HG02840 (cell line): ENCODE measurements around the gene DNAJC7.
"Not testable (repeated sequence)": the region's sequence is repeated elsewhere in the genome, so short reads cannot be mapped to it uniquely, and the experiment has no call there.

Experiments used
- ATAC-seq: cut with Tn5 transposase; IDR thresholded peaks from one replicate; pipeline ENCODE4 v1.9.1; 2021; ENCODE audit warnings: mild to moderate bottlenecking, moderate library complexity, moderate number of reproducible peaks; ENCODE audit not compliant: unreplicated experiment, low FRiP score

DNAJC7 gene

GRCh38 chr17:42017866-42018200, 594 bp upstream of the DNAJC7 start:
- no peak for ATAC-seq

GRCh38 chr17:42016411-42016831, 818 bp downstream of the DNAJC7 start:
- ATAC-seq = no peak

GRCh38 chr17:42013740-42014139, 3.5 kb downstream of the DNAJC7 start:
- not testable (repeated sequence) for ATAC-seq

- ATAC-seq = not testable (repeated sequence)
These were observed 4.9 kb downstream of the DNAJC7 start for GRCh38 chr17:42012363-42012762.

- ATAC-seq = no peak
These were observed 6.2 kb downstream of the DNAJC7 start for GRCh38 chr17:42010898-42011516.

GRCh38 chr17:42010266-42010680, 7.0 kb downstream of the DNAJC7 start:
- ATAC-seq = not testable (repeated sequence)

GRCh38 chr17:42009170-42009569, 8.1 kb downstream of the DNAJC7 start:
- no peak for ATAC-seq

- ATAC-seq = no peak
These were observed 12.1 kb downstream of the DNAJC7 start for GRCh38 chr17:42005166-42005565.

GRCh38 chr17:42002792-42003301, 14.4 kb downstream of the DNAJC7 start:
- no peak for ATAC-seq

- ATAC-seq = no peak
These were observed 15.0 kb downstream of the DNAJC7 start for GRCh38 chr17:42002175-42002791.

GRCh38 chr17:42001729-42002128, 15.5 kb downstream of the DNAJC7 start:
- ATAC-seq = no peak

GRCh38 chr17:42000413-42001133, 16.7 kb downstream of the DNAJC7 start:
- no peak for ATAC-seq

GRCh38 chr17:41998497-41998896, 18.7 kb downstream of the DNAJC7 start:
- ATAC-seq = no peak

- ATAC-seq = no peak
These were observed 20.4 kb downstream of the DNAJC7 start for GRCh38 chr17:41996855-41997164.

GRCh38 chr17:41992576-41992975, 24.7 kb downstream of the DNAJC7 start:
- no peak for ATAC-seq

GRCh38 chr17:41989702-41990419, 27.4 kb downstream of the DNAJC7 start:
- ATAC-seq = no peak

- ATAC-seq = no peak
These were observed 28.8 kb downstream of the DNAJC7 start for GRCh38 chr17:41988418-41988817.

- ATAC-seq = no peak
These were observed 29.6 kb downstream of the DNAJC7 start for GRCh38 chr17:41987642-41988041.

- no peak for ATAC-seq
These were observed 30.6 kb downstream of the DNAJC7 start for GRCh38 chr17:41986634-41987033.

GRCh38 chr17:41985919-41986318, 31.3 kb downstream of the DNAJC7 start:
- ATAC-seq = no peak

GRCh38 chr17:41984454-41984853, 32.8 kb downstream of the DNAJC7 start:
- no peak for ATAC-seq
